Erythroblast (primary cell): ENCODE data around the gene MYL4.
A peak's percentile ranks its signal among the peaks of the same experiment; 100 is the strongest.

Source experiments
- GATA1 ChIP-seq: IDR thresholded peaks from 2 replicates; pipeline ENCODE4 v1.6.1; 2011; ENCODE audit warnings: low read depth, mild to moderate bottlenecking, control low read depth, low read length, moderate library complexity
- POLR2A ChIP-seq: IDR thresholded peaks from 2 replicates; pipeline ENCODE4 v1.6.1; 2011; ENCODE audit warnings: mild to moderate bottlenecking, low read length

DNA sequence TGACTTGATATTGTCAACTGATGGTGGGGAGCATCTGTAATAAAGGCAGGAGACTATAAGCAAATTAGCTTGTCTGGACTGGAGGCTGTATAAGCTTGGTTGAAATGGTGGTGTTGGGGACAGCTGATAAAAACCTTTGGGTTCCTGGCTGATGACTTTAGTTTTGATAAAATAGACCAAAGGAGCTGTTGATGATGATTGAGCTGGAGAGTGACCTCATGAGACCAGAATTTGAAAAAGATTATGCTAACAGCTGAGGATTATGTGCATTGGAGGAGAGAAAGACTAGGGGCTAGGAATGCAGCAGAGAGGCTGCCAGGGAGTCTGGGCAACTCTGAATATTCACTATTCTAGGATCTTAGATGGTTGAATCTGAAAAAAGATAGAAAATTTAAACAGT lies 11.3 kb upstream of the MYL4 start:
- TF ChIP-seq POLR2A (peak; percentile 46), GATA1 (no peak)
